ENCODE measurements around the gene DDC.

Gene DDC

DNA sequence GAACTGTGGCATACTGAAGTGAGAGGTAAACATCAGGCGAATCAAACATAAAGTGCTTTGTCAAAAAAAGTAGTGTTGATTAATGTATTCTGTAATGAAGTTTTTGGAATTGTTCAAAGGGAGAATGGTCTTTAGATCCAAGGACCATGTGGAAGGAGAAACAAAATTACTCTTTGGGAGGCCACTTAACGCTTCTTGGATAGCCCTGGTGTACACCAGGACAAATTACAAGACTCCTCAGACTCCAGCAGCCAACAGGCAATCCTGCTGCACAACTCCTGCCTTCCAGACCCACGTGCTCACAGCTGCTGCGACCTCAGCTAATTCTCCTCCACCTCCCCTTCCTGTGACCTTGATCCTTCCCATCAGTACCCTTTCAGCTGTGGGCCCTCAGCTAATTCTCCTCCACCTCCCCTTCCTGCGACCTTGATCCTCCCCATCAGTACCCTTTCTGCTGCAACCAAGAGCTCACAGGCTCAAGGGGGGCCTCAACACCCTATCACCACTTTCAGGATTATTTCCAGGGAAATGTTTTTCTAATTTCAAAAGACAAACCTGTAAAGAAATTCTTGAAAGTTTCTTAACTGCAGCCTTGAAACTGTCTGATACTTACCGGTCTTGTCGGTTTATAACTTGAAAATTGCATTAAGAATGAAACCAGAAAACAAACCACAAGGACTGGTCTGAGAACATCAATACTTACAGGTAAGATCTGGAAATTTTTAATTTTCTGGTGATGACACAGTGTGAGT, 29.7 kb upstream of the DDC start:
- TF ChIP-seq, protein P1, sequence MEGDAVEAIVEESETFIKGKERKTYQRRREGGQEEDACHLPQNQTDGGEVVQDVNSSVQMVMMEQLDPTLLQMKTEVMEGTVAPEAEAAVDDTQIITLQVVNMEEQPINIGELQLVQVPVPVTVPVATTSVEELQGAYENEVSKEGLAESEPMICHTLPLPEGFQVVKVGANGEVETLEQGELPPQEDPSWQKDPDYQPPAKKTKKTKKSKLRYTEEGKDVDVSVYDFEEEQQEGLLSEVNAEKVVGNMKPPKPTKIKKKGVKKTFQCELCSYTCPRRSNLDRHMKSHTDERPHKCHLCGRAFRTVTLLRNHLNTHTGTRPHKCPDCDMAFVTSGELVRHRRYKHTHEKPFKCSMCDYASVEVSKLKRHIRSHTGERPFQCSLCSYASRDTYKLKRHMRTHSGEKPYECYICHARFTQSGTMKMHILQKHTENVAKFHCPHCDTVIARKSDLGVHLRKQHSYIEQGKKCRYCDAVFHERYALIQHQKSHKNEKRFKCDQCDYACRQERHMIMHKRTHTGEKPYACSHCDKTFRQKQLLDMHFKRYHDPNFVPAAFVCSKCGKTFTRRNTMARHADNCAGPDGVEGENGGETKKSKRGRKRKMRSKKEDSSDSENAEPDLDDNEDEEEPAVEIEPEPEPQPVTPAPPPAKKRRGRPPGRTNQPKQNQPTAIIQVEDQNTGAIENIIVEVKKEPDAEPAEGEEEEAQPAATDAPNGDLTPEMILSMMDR (IDR thresholded peaks at IDR 0.05; ENCODE audit: low read depth, low read length) = no peak
- no peak for DNase-seq (ENCODE audit: extremely low read depth, low read depth)

DNA sequence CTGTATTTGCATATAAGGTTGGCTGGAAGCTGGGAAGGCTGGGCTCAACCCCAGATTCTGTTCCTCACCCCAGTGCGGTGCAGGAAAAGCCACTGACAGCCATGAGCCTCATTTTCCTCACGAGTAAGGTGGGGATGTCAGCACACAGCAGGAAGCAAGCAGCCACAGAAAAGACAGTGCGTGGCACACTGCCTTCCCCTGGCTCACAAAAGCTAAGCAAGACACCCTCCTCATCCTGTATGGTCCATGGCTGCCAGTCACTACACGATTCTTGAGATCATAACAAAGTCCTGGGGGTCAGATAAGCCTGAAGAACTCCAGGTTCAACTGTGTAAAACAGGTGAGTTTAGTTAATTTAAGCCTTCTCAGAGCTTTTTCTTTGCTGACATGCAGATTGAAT, 28.9 kb upstream of the DDC start:
- DNase-seq (ENCODE audit: extremely low read depth, low read depth) = no peak
- TF ChIP-seq, protein P1 (IDR thresholded peaks at IDR 0.05; ENCODE audit: low read depth, low read length) = no peak

DNA sequence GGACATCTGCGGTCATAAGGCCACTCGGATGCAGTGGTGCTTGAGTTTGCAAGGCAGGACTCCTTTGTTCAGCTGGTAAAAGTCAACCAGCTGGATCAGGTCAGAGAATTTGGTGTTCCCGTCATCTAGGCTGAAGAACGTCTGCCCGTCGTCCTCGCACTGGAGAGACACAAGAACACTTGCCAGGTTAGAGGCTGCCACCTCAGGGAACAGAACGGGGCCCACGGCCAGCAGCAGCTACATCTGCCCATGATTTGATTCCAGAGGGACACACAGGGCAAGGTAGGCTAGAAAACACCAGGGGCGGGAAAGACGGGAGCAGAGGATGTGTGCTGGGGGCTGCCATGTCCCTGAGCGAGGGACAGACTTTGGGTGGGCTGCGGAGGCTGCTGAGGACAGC, 27.7 kb upstream of the DDC start:
- TF ChIP-seq, protein P1 (IDR thresholded peaks at IDR 0.05; ENCODE audit: low read depth, low read length) = no peak
- no peak for DNase-seq (ENCODE audit: extremely low read depth, low read depth)

DNA sequence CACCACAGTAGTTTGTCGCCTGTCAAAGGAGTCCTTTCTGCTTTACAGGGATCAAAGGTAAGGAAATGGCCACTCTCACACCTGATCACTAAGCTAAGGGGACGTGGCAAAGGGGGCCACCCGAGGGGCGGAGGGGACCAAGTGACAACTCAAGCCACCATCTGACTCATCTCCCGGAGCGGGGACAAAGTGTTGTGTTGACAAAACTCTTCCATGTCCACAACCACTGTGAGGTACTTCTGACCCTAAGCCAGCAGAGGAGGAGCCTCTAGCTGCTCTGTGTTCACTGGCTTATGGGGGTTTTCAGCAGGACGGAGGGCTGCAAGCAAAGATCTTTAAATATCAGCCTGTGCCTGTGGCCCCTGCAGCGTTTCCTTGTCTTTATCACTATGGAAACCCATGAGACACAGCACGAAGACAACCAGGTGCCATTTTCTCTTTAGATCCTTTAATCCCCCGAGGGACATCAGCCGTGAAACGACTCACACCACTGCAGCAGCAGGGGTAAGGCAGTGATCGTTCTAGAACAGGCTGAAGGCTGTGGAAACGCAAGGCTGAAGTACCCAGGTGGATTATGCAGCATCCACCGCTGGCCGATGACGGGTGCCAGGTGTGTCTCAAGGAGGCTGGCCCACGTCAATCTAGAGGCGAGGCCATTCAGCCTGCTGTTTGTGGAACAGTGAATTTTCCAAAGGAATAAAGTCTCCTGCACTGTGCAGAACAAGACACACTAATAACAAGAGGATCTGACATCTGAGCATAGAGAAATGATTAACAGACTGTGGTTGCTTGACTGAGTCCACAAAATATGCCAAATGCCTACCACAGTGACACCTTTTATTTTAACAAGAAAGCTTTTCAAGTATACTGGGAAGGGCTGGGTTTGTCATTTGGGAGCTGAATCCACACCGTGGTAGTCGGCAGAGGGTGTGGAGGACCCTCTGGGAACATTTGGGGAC, 26.6 kb upstream of the DDC start:
- TF ChIP-seq, protein P1 (IDR thresholded peaks at IDR 0.05; ENCODE audit: low read depth, low read length) = no peak
- no peak for DNase-seq (ENCODE audit: extremely low read depth, low read depth)

DNA sequence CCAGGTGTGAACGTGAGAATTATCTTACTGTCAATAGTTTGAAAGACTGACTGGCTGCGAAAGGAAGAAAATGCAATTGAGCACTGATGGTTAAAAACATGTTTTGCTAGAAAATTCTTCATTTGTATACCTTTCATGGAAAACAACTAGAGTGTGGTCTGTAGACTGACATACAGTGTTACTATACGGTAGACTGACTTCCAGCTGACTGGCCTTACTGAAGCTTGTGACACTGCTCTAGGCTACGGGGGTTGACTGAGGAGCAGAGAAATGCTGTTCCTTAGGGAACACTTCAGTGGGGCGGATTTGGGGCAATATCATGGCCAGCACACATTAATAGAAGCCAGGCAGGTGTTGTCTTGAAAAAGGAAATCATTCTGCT, 25.9 kb upstream of the DDC start:
- no peak for DNase-seq (ENCODE audit: extremely low read depth, low read depth)
- TF ChIP-seq, protein P1 (IDR thresholded peaks at IDR 0.05; ENCODE audit: low read depth, low read length) = no peak

DNA sequence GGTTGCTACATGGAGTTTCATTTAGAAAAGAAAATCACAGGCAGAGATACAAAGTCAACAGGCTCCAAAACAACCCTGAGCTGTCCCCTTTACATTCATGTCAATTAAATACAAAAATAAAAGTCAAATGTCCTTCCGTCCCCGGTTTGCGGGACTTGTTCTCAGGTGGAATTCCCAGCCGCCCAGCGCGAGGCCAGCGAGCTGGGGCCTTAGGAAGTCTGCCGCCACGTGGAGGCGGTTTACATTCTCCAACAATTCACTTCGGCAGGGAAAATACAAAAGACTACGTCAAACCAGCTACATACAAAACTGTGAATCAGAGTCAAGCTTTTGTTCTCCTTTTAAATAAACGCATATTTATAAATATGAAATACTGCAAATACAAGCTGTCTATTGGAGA, 25.3 kb upstream of the DDC start:
- TF ChIP-seq, protein P1 (IDR thresholded peaks at IDR 0.05; ENCODE audit: low read depth, low read length) = no peak
- no peak for DNase-seq (ENCODE audit: extremely low read depth, low read depth)

DNA sequence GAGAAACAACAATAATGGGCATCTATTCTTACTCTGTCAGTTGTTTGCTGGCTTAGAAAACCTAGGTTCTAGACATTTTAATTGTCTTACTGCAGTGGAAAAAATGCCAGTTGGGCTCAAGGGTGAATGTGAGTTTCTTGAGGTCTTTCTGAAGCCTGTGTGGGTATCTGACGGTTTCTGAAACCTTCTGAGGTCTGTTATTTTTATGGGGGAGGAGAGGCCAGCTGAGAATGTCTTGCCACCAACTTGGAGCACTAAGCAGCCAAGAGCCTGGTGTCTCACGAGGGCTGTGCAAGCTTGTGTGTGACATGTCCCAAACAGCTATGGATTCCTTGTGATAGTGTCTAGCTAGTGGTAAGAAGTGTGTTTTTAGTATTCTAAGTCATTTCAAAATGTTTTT, 24.2 kb upstream of the DDC start:
- no peak for DNase-seq (ENCODE audit: extremely low read depth, low read depth)

More for the DNA sequence above, 24.2 kb upstream of the DDC start:
- TF ChIP-seq, protein P1 (IDR thresholded peaks at IDR 0.05; ENCODE audit: low read depth, low read length) = no peak

Measured in AG09319 (cell line).